IPS-20b (cell line): Measurements from ENCODE around the gene CTH.
A peak's percentile ranks its signal among the peaks of the same experiment; 100 is the strongest.
"Not testable (repeated sequence)": the region's sequence is repeated elsewhere in the genome, so short reads cannot be mapped to it uniquely, and the experiment has no call there.

Experiments used
- H3K27ac ChIP-seq: one replicate; pipeline ENCODE4 v1.5.1; 2013; ENCODE audit warnings: low read length
- H3K27me3 ChIP-seq: 2 replicates; pipeline ENCODE4 v1.6.1; 2013; ENCODE audit warnings: mild to moderate bottlenecking, low read length, inconsistent platforms; ENCODE audit not compliant: insufficient read depth
- H3K36me3 ChIP-seq: 2 replicates; pipeline ENCODE4 v1.6.1; 2013; ENCODE audit warnings: low read depth, mild to moderate bottlenecking, inconsistent platforms, low read length, moderate library complexity; ENCODE audit not compliant: insufficient read depth
- H3K4me1 ChIP-seq: 2 replicates; pipeline ENCODE4 v1.6.1; 2013; ENCODE audit warnings: mild to moderate bottlenecking, control low read depth, inconsistent platforms, low read length, moderate library complexity; ENCODE audit not compliant: insufficient read depth
- H3K4me3 ChIP-seq: 2 replicates; pipeline ENCODE4 v1.5.1; 2013; ENCODE audit warnings: mild to moderate bottlenecking, low read length, inconsistent platforms
- H3K9ac ChIP-seq: 2 replicates; pipeline ENCODE4 v1.6.1; 2013; ENCODE audit warnings: low read depth, mild to moderate bottlenecking, inconsistent platforms, low read length, moderate library complexity
- H3K9me3 ChIP-seq: 2 replicates; pipeline ENCODE4 v1.6.1; 2013; ENCODE audit warnings: mild to moderate bottlenecking, low read depth, low read length, inconsistent platforms; ENCODE audit not compliant: insufficient read depth

The CTH gene

GRCh38 chr1:70410604-70411359, at the start of gene CTH:
Gene CTH (plus strand): TSS chr1:70411268. CDS start chr1:70411416, 148 bp downstream.
- Histone ChIP-seq H3K4me1 (no peaks in the 10 kb centered on the region), H3K9me3 (no peaks in the 10 kb centered on the region)

GRCh38 chr1:70361727-70362398, 49.2 kb upstream of the CTH start:
- Histone ChIP-seq H3K9ac (no peak overlapping the region), H3K36me3 (no peaks in the 10 kb centered on the region), H3K27ac (no peak overlapping the region), H3K27me3 (no peaks in the 10 kb centered on the region), H3K4me1 (no peaks in the 10 kb centered on the region; the same call in 1 of the 2 replicates), H3K4me3 (no peak overlapping the region), H3K9me3 (no peaks in the 10 kb centered on the region)

More at GRCh38 chr1:70410604-70411359, at the start of gene CTH:
- Histone ChIP-seq H3K27ac (peak within 1 kb of the TSS; percentile 78), H3K27me3 (no peaks in the 10 kb centered on the region), H3K36me3 (peaks cover 4% of the 10 kb centered on the region), H3K9ac (peak within 1 kb of the TSS; percentile 94), H3K4me3 (peak within 1 kb of the TSS; percentile 93)

- Histone ChIP-seq H3K9ac (no peak overlapping the region), H3K27me3 (no peaks in the 10 kb centered on the region), H3K4me1 (no peaks in the 10 kb centered on the region; the same call in 1 of the 2 replicates), H3K4me3 (no peak overlapping the region), H3K27ac (no peak overlapping the region), H3K36me3 (no peaks in the 10 kb centered on the region), H3K9me3 (no peaks in the 10 kb centered on the region)
Measured at GRCh38 chr1:70364439-70364838, 46.6 kb upstream of the CTH start.

GRCh38 chr1:70366425-70366952, 44.6 kb upstream of the CTH start:
- H3K9me3 ChIP-seq, H3K27me3 ChIP-seq, H3K27ac ChIP-seq, H3K4me1 ChIP-seq, H3K4me3 ChIP-seq, H3K9ac ChIP-seq, H3K36me3 ChIP-seq: not testable (repeated sequence)

GRCh38 chr1:70366997-70367396, 44.1 kb upstream of the CTH start:
- H3K36me3 ChIP-seq, H3K27ac ChIP-seq, H3K4me3 ChIP-seq, H3K9ac ChIP-seq, H3K9me3 ChIP-seq, H3K4me1 ChIP-seq, H3K27me3 ChIP-seq: not testable (repeated sequence)

- not testable (repeated sequence) for H3K9me3 ChIP-seq, H3K4me1 ChIP-seq, H3K9ac ChIP-seq, H3K36me3 ChIP-seq, H3K27ac ChIP-seq, H3K27me3 ChIP-seq, H3K4me3 ChIP-seq
Measured at GRCh38 chr1:70367397-70367796, 43.7 kb upstream of the CTH start.

GRCh38 chr1:70371586-70371985, 39.5 kb upstream of the CTH start:
- not testable (repeated sequence) for H3K9ac ChIP-seq, H3K4me3 ChIP-seq, H3K9me3 ChIP-seq, H3K27ac ChIP-seq, H3K27me3 ChIP-seq, H3K4me1 ChIP-seq, H3K36me3 ChIP-seq

GRCh38 chr1:70372426-70372825, 38.6 kb upstream of the CTH start:
- H3K27ac ChIP-seq = no peak overlapping the region
- no peaks in the 10 kb centered on the region for H3K27me3 ChIP-seq
- H3K36me3 ChIP-seq = no peaks in the 10 kb centered on the region
- H3K4me3 ChIP-seq = no peak overlapping the region
- no peak overlapping the region for H3K9ac ChIP-seq
- peaks cover 5% of the 10 kb centered on the region for H3K4me1 ChIP-seq
- H3K9me3 ChIP-seq = no peaks in the 10 kb centered on the region

GRCh38 chr1:70373580-70373979, 37.5 kb upstream of the CTH start:
- not testable (repeated sequence) for H3K27me3 ChIP-seq, H3K4me1 ChIP-seq, H3K36me3 ChIP-seq, H3K4me3 ChIP-seq, H3K9ac ChIP-seq, H3K9me3 ChIP-seq, H3K27ac ChIP-seq

GRCh38 chr1:70376196-70376595, 34.9 kb upstream of the CTH start:
- Histone ChIP-seq H3K9ac (no peak overlapping the region), H3K27me3 (no peaks in the 10 kb centered on the region), H3K4me3 (no peak overlapping the region), H3K4me1 (peaks cover 5% of the 10 kb centered on the region), H3K36me3 (no peaks in the 10 kb centered on the region), H3K27ac (no peak overlapping the region), H3K9me3 (no peaks in the 10 kb centered on the region)

GRCh38 chr1:70382682-70383081, 28.4 kb upstream of the CTH start:
- Histone ChIP-seq H3K27me3 (no peaks in the 10 kb centered on the region), H3K27ac (no peak overlapping the region), H3K4me3 (no peak overlapping the region), H3K36me3 (no peaks in the 10 kb centered on the region), H3K4me1 (no peaks in the 10 kb centered on the region), H3K9ac (no peak overlapping the region), H3K9me3 (no peaks in the 10 kb centered on the region)

GRCh38 chr1:70383483-70383882, 27.6 kb upstream of the CTH start:
- no peaks in the 10 kb centered on the region for H3K4me1 ChIP-seq
- no peaks in the 10 kb centered on the region for H3K36me3 ChIP-seq
- no peak overlapping the region for H3K9ac ChIP-seq
- no peak overlapping the region for H3K27ac ChIP-seq
- H3K27me3 ChIP-seq = no peaks in the 10 kb centered on the region
- H3K9me3 ChIP-seq = no peaks in the 10 kb centered on the region
- H3K4me3 ChIP-seq = no peak overlapping the region
